GM19043 (cell line): ENCODE measurements around the gene LOXL1.
A peak's percentile ranks its signal among the peaks of the same experiment; 100 is the strongest.

Experiments
- ATAC-seq: cut with Tn5 transposase; IDR thresholded peaks from one replicate; pipeline ENCODE4 v1.9.1; 2021; ENCODE audit warnings: low read depth; ENCODE audit not compliant: unreplicated experiment

The LOXL1 gene

GRCh38 chr15:73989001-73989798 is 62.9 kb downstream of the LOXL1 start:
- ATAC-seq, result no peak

- no peak for ATAC-seq
Observed at GRCh38 chr15:73990250-73991005, 64.2 kb downstream of the LOXL1 start.

- ATAC-seq, result no peak
Observed at GRCh38 chr15:73991260-73991659, 65.0 kb downstream of the LOXL1 start.

- ATAC-seq, result peak; percentile 64
Observed at GRCh38 chr15:73991726-73992593, 65.7 kb downstream of the LOXL1 start, which contains the start of gene STOML1. STOML1 (minus strand) TSS chr15:73992295; CDS start chr15:73992223, 72 bp downstream.

GRCh38 chr15:73992594-73992898 is 66.3 kb downstream of the LOXL1 start:
- no peak for ATAC-seq

GRCh38 chr15:73993211-73993994 is 67.1 kb downstream of the LOXL1 start:
- no peak for ATAC-seq

- ATAC-seq, result peak; percentile 64
Observed at GRCh38 chr15:73994413-73994883, 68.2 kb downstream of the LOXL1 start, which contains the start of gene PML. PML (plus strand) TSS chr15:73994716; CDS start chr15:73994813, 97 bp downstream.

GRCh38 chr15:73994912-73995622 is 68.8 kb downstream of the LOXL1 start:
- ATAC-seq, result no peak

- no peak for ATAC-seq
Observed at GRCh38 chr15:73996267-73996666, 70.0 kb downstream of the LOXL1 start.

- ATAC-seq, result no peak
Observed at GRCh38 chr15:73996939-73997338, 70.7 kb downstream of the LOXL1 start.

- ATAC-seq, result no peak
Observed at GRCh38 chr15:73997986-73998385, 71.7 kb downstream of the LOXL1 start.
